Measurements from ENCODE around the gene PPL. TPM values are rescaled to one million over a fixed set of nuclear protein-coding genes. Genes with fewer than 3 reads are reported as not detected.

PPL gene
- total RNA-seq, 1 experiment from 2014 or later: 56.4 TPM

- ChIA-PET CTCF (no interaction called here), POLR2A (interaction anchor here (1.0 to 1.6 kb wide), 4 partner anchors 17 to 319 kb away, joined by 3 to 5 read pairs (median 4); partner anchors contain the start of genes ANKS3 and DNAAF8)
These were observed 1.6 kb downstream of the PPL start for GRCh38 chr16:4935241-4935855.

More at GRCh38 chr16:4935241-4935855, 1.6 kb downstream of the PPL start:
- no peaks in the 10 kb centered on the region for H3K27me3 ChIP-seq (ENCODE audit: insufficient read depth, low read length)
- no peak overlapping the region for H2AFZ ChIP-seq (ENCODE audit: low read depth, low read length, poor library complexity, severe bottlenecking)
- peak overlapping the region; percentile 80; the same call in 1 of the 2 replicates for H3K27ac ChIP-seq (ENCODE audit: low read depth, low read length)
- DNase-seq (ENCODE audit: low read depth, low spot score) (no peak), ATAC-seq (no peak)
- H4K20me1 ChIP-seq (ENCODE audit: insufficient read depth): no peaks in the 10 kb centered on the region
- H3K4me3 ChIP-seq (replicated peaks in 1 of 2; ENCODE audit: low read depth in 1 of 2, low read length in 2 of 2): peak overlapping the region; percentile 94
- intact Hi-C loops (cut with micrococcal nuclease): no loop called here
- H3K9ac ChIP-seq (ENCODE audit: low read length): peak overlapping the region; percentile 77; the same call in 1 of the 2 replicates
- RAD21 ChIA-PET (ENCODE audit: low non-redundant PET in 1 of 2, low total read pairs in 2 of 2, uncharacterized antibody in 2 of 2, unreplicated experiment in 2 of 2): no interaction called here
- no peaks in the 10 kb centered on the region for H3K9me2 ChIP-seq (ENCODE audit: insufficient read depth)
- no TSS peak for BruUV-seq (replicated peaks)
- H3K9me3 ChIP-seq (ENCODE audit: control insufficient read depth in 1 of 2, insufficient read depth in 1 of 2, low read depth in 1 of 2, low read length in 2 of 2): no peaks in the 10 kb centered on the region
- H3K4me2 ChIP-seq (ENCODE audit: low read length): peak overlapping the region; percentile 98
- H3K4me1 ChIP-seq (ENCODE audit: control insufficient read depth in 1 of 2, insufficient read depth in 2 of 2, low read length in 2 of 2): peaks cover 19 to 45% of the 10 kb centered on the region in 2 experiments
- H3K79me2 ChIP-seq (ENCODE audit: insufficient read depth, low read length): no peaks in the 10 kb centered on the region; the same call in 1 of the 2 replicates
- H3K36me3 ChIP-seq (ENCODE audit: control insufficient read depth in 1 of 2, insufficient read depth in 2 of 2, low read length in 2 of 2): no peaks in the 10 kb centered on the region
- no peak for TF ChIP-seq JUND (IDR thresholded peaks at IDR 0.05)
- no peak for TF ChIP-seq ZFX (IDR thresholded peaks at IDR 0.05)
- no peak for TF ChIP-seq YY1 (IDR thresholded peaks at IDR 0.05; ENCODE audit: extremely low read depth, insufficient replicate concordance, low read depth, low read length)
- no peak for TF ChIP-seq SP1 (IDR thresholded peaks at IDR 0.05; ENCODE audit: low read depth)
- TF ChIP-seq, protein P1, sequence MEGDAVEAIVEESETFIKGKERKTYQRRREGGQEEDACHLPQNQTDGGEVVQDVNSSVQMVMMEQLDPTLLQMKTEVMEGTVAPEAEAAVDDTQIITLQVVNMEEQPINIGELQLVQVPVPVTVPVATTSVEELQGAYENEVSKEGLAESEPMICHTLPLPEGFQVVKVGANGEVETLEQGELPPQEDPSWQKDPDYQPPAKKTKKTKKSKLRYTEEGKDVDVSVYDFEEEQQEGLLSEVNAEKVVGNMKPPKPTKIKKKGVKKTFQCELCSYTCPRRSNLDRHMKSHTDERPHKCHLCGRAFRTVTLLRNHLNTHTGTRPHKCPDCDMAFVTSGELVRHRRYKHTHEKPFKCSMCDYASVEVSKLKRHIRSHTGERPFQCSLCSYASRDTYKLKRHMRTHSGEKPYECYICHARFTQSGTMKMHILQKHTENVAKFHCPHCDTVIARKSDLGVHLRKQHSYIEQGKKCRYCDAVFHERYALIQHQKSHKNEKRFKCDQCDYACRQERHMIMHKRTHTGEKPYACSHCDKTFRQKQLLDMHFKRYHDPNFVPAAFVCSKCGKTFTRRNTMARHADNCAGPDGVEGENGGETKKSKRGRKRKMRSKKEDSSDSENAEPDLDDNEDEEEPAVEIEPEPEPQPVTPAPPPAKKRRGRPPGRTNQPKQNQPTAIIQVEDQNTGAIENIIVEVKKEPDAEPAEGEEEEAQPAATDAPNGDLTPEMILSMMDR (IDR thresholded peaks at IDR 0.05 in 2 of 3, conservative IDR thresholded peaks at IDR 0.05 in 1 of 3; ENCODE audit: borderline replicate concordance in 1 of 3, insufficient read depth in 1 of 3, low read depth in 2 of 3, low read length in 2 of 3): no peak
- no peak for TF ChIP-seq CEBPB (IDR thresholded peaks at IDR 0.05; ENCODE audit: low read depth)
- TF ChIP-seq FOSL1 (IDR thresholded peaks at IDR 0.05; ENCODE audit: low read depth): no peak
- no peak for TF ChIP-seq POLR2A (IDR thresholded peaks at IDR 0.05; ENCODE audit: borderline replicate concordance, extremely low read depth, insufficient read depth, insufficient read length)
- no peak for TF ChIP-seq EGR1 (IDR thresholded peaks at IDR 0.05; ENCODE audit: low read depth)
- TF ChIP-seq, protein P2, sequence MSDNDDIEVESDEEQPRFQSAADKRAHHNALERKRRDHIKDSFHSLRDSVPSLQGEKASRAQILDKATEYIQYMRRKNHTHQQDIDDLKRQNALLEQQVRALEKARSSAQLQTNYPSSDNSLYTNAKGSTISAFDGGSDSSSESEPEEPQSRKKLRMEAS (IDR thresholded peaks at IDR 0.05): no peak
- no peak for TF ChIP-seq ZBTB33 (IDR thresholded peaks at IDR 0.05; ENCODE audit: extremely low read depth, insufficient replicate concordance, low read length)
- no peak for TF ChIP-seq ATF3 (IDR thresholded peaks at IDR 0.05)
- TF ChIP-seq ZNF274 (IDR thresholded peaks at IDR 0.05; ENCODE audit: low read depth, low read length): no peak
- no peak for TF ChIP-seq RAD21 (IDR thresholded peaks at IDR 0.05; ENCODE audit: low read depth)
- no peak for TF ChIP-seq SRF (IDR thresholded peaks at IDR 0.05; ENCODE audit: low read depth)
